Lower leg skin (tissue), 4 donors: ENCODE data around the gene SORCS2. TPM values are rescaled to one million over a fixed set of nuclear protein-coding genes. Genes with fewer than 3 reads are reported as not detected.

Source experiments
- DNase-seq, 2 donors: peaks; one replicate each; pipeline ENCODE4 v3.0.0-alpha.2; 2019; ENCODE audit warnings: low spot score in 2 of 2
- H3K4me3 ChIP-seq: fragments of 200-600 bp; sonication (generic); 2 replicates; pipeline ENCODE4 v1.5.1; 2017; ENCODE audit warnings: mild to moderate bottlenecking, low read depth; ENCODE audit not compliant: poor library complexity, severe bottlenecking
- CTCF ChIP-seq, 3 donors: fragments of 450-650 bp; IDR thresholded peaks; one replicate each; pipeline ENCODE4 v1.5.1; 2016; ENCODE audit warnings: antibody characterized with exemption in 3 of 3, mild to moderate bottlenecking in 3 of 3, moderate library complexity in 2 of 3
- POLR2A ChIP-seq, 2 donors: fragments of 450-650 bp; IDR thresholded peaks; one replicate each; pipeline ENCODE4 v1.6.1; 2016 to 2017; ENCODE audit warnings: antibody characterized with exemption in 2 of 2, mild to moderate bottlenecking in 1 of 2, moderate library complexity in 1 of 2
- WGBS, 2 donors: methylation state at CpG; one replicate each; pipeline ENCODE4 v1.1.5; 2018; 5-methylcytosine and 5-hydroxymethylcytosine counted together
- intact Hi-C: fragments of 100-400 bp; cut with DNase I; formaldehyde crosslinking; loops from one replicate; pipeline ENCODE4 v1.15.0; 2023; ENCODE audit warnings: low total_unique reads
- total RNA-seq, 4 donors: library from RNA; depleted of rRNA; stranded (reverse); fragments of >200 nt; gene quantifications; one replicate each; pipeline ENCODE4 v1.1.0, GENCODE V29; 2016

SORCS2 gene
- total RNA-seq, 4 donors from 2014 or later: 1.1 to 6.4 (median 1.5) TPM

- DNase-seq: no peak
- intact Hi-C loops: no loop called here
- TF ChIP-seq POLR2A (IDR thresholded peaks at IDR 0.05) (no peak), CTCF (IDR thresholded peaks at IDR 0.05) (no peak)
- no peak overlapping the region for H3K4me3 ChIP-seq
- WGBS, 2 donors: 79 to 86% methylated on average over 9 of the region's 9 CpGs
Measured at GRCh38 chr4:7622371-7622770, 430.0 kb downstream of the SORCS2 start.

DNA sequence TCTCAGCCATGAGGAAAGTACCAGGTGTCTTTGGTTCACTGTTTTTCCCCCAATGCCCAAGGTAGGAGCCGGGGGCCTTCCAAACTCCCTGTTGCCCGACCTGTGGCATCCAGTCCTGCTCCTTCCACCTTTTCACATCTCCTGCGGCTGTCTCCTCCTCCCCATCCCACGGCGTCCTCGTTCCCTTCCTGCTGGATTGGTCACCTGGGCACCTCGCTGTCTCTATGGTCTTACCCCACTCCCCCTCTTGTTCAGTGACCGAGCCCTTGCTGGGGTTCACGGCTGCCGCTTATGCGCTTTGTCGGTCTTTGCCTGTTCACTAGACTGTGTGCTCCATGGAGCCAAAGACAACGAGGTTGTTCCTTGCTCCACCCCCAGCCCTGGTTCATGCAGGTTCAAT lies 431.1 kb downstream of the SORCS2 start:
- H3K4me3 ChIP-seq: no peak overlapping the region
- 91 to 92% methylated on average over 13 of the region's 13 CpGs for WGBS, 2 donors
- intact Hi-C loops: no loop called here
- no peak for DNase-seq
- TF ChIP-seq POLR2A (IDR thresholded peaks at IDR 0.05): no peak

GRCh38 chr4:7624396-7624980 lies 432.1 kb downstream of the SORCS2 start:
- TF ChIP-seq POLR2A (IDR thresholded peaks at IDR 0.05): no peak
- no peak for DNase-seq
- 79 to 81% methylated on average over 11 of the region's 11 CpGs for WGBS, 2 donors
- no peak overlapping the region for H3K4me3 ChIP-seq
- intact Hi-C loops: no loop called here

- no peak for DNase-seq
- intact Hi-C loops: no loop called here
- 13 to 27% methylated on average over 3 of the region's 3 CpGs for WGBS, 2 donors
- TF ChIP-seq POLR2A (IDR thresholded peaks at IDR 0.05) (no peak), CTCF (IDR thresholded peaks at IDR 0.05) (no peak)
- no peak overlapping the region for H3K4me3 ChIP-seq
Measured at GRCh38 chr4:7625071-7625470, 432.7 kb downstream of the SORCS2 start.

DNA sequence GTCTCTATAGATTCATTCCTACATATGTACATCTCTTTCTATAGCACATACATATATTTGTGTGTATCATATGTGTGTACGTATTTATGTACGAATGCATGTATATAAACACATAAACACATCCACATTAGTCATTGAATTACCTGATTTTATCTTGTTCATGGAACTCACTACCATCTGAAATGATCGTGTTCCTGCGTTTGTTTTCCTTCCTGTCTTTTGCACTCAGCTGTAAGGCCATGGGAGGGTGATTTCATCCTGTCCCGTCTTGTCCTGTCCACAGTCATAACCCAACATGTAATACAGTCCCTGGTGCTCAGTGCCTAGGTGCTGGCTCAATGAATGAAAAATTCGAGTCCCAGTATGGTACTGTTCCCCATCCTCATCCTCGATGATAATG lies 434.2 kb downstream of the SORCS2 start:
- TF ChIP-seq POLR2A (IDR thresholded peaks at IDR 0.05): no peak
- no peak for TF ChIP-seq CTCF (IDR thresholded peaks at IDR 0.05)
- DNase-seq: no peak

GRCh38 chr4:7627251-7628250 lies 435.2 kb downstream of the SORCS2 start:
- no peak overlapping the region for H3K4me3 ChIP-seq
- TF ChIP-seq CTCF (IDR thresholded peaks at IDR 0.05): no peak
- no peak for TF ChIP-seq POLR2A (IDR thresholded peaks at IDR 0.05)
- intact Hi-C loops: no loop called here
- DNase-seq: no peak
- WGBS, 2 donors: 92 to 94% methylated on average over 15 to 18 of the region's 18 CpGs

More for the DNA sequence above, 434.2 kb downstream of the SORCS2 start:
- intact Hi-C loops: no loop called here
- no peak overlapping the region for H3K4me3 ChIP-seq
- WGBS, 2 donors: 75 to 78% methylated on average over 7 of the region's 7 CpGs
